HepG2 (cell line): Measurements from ENCODE around the gene MADD. TPM values are rescaled to one million over a fixed set of nuclear protein-coding genes. Genes with fewer than 3 reads are reported as not detected.

Experiments used
- CBX2 ChIP-seq, 2 experiments: fragments of 200-600 bp in 1 of 2; sonication (generic); formaldehyde crosslinking in 1 of 2; IDR thresholded peaks; 2 replicates each; pipeline versions ENCODE4 v1.7.0 to v1.8.1; 2018 to 2022; ENCODE audit warnings: low read depth in 2 of 2, low read length in 1 of 2, mild to moderate bottlenecking in 1 of 2, missing genetic modification reagents in 1 of 2
- FOXM1 ChIP-seq: sonication (generic); formaldehyde crosslinking; IDR thresholded peaks from 2 replicates; pipeline ENCODE4 v1.5.0; 2020; ENCODE audit warnings: missing genetic modification reagents
- GABPA ChIP-seq, 2 experiments: IDR thresholded peaks; 2 replicates each; pipeline ENCODE4 v1.6.1; 2011 to 2016; ENCODE audit warnings: low read depth in 2 of 2, low read length in 1 of 2, missing biosample characterization in 1 of 2, missing genetic modification characterization in 1 of 2
- KAT8 ChIP-seq: IDR thresholded peaks from 2 replicates; pipeline ENCODE4 v1.6.1; 2016; ENCODE audit warnings: missing genetic modification reagents, missing compliant biosample characterization
- KDM4B ChIP-seq: sonication (generic); formaldehyde crosslinking; IDR thresholded peaks from 2 replicates; pipeline ENCODE4 v1.4.0; 2020; ENCODE audit warnings: missing genetic modification reagents
- MXD4 ChIP-seq: IDR thresholded peaks from 2 replicates; pipeline ENCODE4 v1.6.1; 2016; ENCODE audit warnings: mild to moderate bottlenecking, missing biosample characterization, missing genetic modification reagents
- NR1H2 ChIP-seq: sonication (generic); formaldehyde crosslinking; IDR thresholded peaks from 2 replicates; pipeline ENCODE4 v1.8.1; 2022; ENCODE audit warnings: low read depth, missing genetic modification reagents, borderline replicate concordance
- SAP130 ChIP-seq: IDR thresholded peaks from 2 replicates; pipeline ENCODE4 v1.6.1; 2016; ENCODE audit warnings: low read depth
- SNAPC2 ChIP-seq: sonication (generic); formaldehyde crosslinking; IDR thresholded peaks from 2 replicates; pipeline ENCODE4 v1.8.1; 2022; ENCODE audit warnings: mild to moderate bottlenecking, missing genetic modification reagents
- TEAD3 ChIP-seq: optimal IDR thresholded peaks from 2 replicates; pipeline ENCODE3; 2016; ENCODE audit warnings: borderline replicate concordance
- TSC22D2 ChIP-seq: sonication (generic); formaldehyde crosslinking; IDR thresholded peaks from 2 replicates; pipeline ENCODE4 v1.5.1; 2020; ENCODE audit warnings: missing genetic modification reagents, mild to moderate bottlenecking, borderline replicate concordance
- YEATS4 ChIP-seq: sonication (generic); formaldehyde crosslinking; IDR thresholded peaks from 2 replicates; pipeline ENCODE4 v1.4.0; 2020; ENCODE audit warnings: missing genetic modification reagents, borderline replicate concordance
- ZFP36 ChIP-seq: fragments of 150-350 bp; IDR thresholded peaks from 2 replicates; pipeline ENCODE4 v1.6.1; 2018; ENCODE audit warnings: borderline replicate concordance, low read length, low read depth; ENCODE audit not compliant: partially characterized antibody
- ZNF138 ChIP-seq: sonication (generic); formaldehyde crosslinking; IDR thresholded peaks from 2 replicates; pipeline ENCODE4 v1.5.0; 2020; ENCODE audit warnings: mild to moderate bottlenecking, low read depth, missing genetic modification reagents
- ZNF354B ChIP-seq: sonication (generic); formaldehyde crosslinking; IDR thresholded peaks from 2 replicates; pipeline ENCODE4 v1.8.0; 2022; ENCODE audit warnings: mild to moderate bottlenecking, missing genetic modification reagents
- polyA plus RNA-seq, 8 experiments: library from polyadenylated mRNA; depleted of rRNA in 3 of 8; stranded (reverse) in 7 of 8; unstranded in 1 of 8; fragments of >200 nt; fragmentation: Illumina TruSeq in 4 of 8; extraction: Trizol in 4 of 8; gene quantifications; 2 replicates each; pipeline versions ENCODE4 v1.2.1 to v1.2.3, GENCODE V29; 2011 to 2016; ENCODE audit warnings: low read depth in 4 of 8, missing spikeins in 1 of 8, mixed read lengths in 1 of 8; ENCODE audit not compliant: insufficient read depth in 1 of 8
- total RNA-seq, 5 experiments: library from RNA; depleted of rRNA; stranded (reverse); fragments of >200 nt; fragmentation: Illumina TruSeq; extraction: Trizol; gene quantifications; 2 replicates each; pipeline ENCODE4 v1.2.3, GENCODE V29; 2016; ENCODE audit warnings: low read depth in 1 of 5
- TF ChIP-seq, protein P1 (sequence below): sonication (generic); formaldehyde crosslinking; conservative IDR thresholded peaks from 2 replicates; pipeline ENCODE4 v1.8.0; 2022; ENCODE audit warnings: mild to moderate bottlenecking, moderate library complexity, missing genetic modification reagents
- TF ChIP-seq, protein P2 (sequence below): sonication (generic); formaldehyde crosslinking; conservative IDR thresholded peaks from 2 replicates; pipeline ENCODE4 v1.8.0; 2022; ENCODE audit warnings: low read depth, missing genetic modification reagents
- TF ChIP-seq, protein P3 (sequence below): fragments of 450-650 bp; IDR thresholded peaks from 2 replicates; pipeline ENCODE4 v1.6.1; 2017
- TF ChIP-seq, protein P4 (sequence below): sonication (generic); formaldehyde crosslinking; IDR thresholded peaks from 2 replicates; pipeline ENCODE4 v1.4.0; 2020; ENCODE audit warnings: missing genetic modification reagents

MADD gene
- total and polyA plus RNA-seq, 2 of the 13 experiments (the other 11 are each of a cell fraction or from before 2014, with no cell fraction given): 18.0 to 29.2 TPM

DNA sequence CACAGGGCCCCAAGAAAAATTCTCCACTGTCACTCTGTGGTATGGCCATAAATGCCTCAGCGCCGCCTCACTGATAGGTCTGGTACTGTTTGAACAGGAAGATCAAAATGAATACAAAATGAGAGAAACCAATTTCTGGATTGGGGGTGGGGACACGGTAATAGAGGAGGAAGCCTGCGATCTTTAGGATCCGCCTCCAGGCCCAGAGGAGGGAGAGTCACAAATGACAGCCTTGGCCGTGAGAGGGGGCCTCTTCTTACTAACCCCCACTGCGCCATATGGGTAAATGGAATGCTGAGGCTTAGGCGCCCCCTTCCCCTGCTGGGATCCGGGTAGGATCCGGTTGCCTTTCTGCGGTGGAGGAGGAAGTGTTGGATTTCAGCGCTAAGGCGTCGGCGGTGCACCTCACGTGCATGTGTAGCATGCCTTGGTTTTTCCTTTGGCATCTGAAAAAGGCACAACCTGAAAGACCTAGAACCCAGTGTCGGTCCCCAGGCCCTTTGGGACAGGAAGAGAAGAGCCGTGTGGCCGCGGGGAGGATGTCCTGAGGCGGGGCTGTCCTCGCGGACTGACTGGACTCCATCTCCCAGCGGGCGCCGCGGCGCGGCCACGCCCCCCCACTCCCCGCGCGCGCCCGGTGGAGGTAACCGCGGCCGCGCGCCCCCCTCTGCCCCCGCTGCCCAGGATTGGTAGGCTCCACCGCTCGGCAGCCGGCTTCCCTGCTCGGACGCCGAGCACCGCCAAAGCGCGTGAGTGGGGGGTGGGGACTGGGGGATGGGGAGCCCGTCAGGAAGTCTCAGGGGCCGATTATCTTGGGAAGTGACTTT lies 718 bp upstream of the MADD start (continued):
- TF ChIP-seq NR1H2 (CRISPR knock-in tag): no peak
- TF ChIP-seq, protein P1, sequence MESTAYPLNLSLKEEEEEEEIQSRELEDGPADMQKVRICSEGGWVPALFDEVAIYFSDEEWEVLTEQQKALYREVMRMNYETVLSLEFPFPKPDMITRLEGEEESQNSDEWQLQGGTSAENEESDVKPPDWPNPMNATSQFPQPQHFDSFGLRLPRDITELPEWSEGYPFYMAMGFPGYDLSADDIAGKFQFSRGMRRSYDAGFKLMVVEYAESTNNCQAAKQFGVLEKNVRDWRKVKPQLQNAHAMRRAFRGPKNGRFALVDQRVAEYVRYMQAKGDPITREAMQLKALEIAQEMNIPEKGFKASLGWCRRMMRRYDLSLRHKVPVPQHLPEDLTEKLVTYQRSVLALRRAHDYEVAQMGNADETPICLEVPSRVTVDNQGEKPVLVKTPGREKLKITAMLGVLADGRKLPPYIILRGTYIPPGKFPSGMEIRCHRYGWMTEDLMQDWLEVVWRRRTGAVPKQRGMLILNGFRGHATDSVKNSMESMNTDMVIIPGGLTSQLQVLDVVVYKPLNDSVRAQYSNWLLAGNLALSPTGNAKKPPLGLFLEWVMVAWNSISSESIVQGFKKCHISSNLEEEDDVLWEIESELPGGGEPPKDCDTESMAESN (CRISPR knock-in tag): peak; percentile 27; the same call in 1 of the 2 replicates
- TF ChIP-seq, protein P2, sequence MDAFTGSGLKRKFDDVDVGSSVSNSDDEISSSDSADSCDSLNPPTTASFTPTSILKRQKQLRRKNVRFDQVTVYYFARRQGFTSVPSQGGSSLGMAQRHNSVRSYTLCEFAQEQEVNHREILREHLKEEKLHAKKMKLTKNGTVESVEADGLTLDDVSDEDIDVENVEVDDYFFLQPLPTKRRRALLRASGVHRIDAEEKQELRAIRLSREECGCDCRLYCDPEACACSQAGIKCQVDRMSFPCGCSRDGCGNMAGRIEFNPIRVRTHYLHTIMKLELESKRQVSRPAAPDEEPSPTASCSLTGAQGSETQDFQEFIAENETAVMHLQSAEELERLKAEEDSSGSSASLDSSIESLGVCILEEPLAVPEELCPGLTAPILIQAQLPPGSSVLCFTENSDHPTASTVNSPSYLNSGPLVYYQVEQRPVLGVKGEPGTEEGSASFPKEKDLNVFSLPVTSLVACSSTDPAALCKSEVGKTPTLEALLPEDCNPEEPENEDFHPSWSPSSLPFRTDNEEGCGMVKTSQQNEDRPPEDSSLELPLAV: no peak
- no peak for TF ChIP-seq CBX2 (IDR thresholded peaks at IDR 0.05; ENCODE audit: low read depth, low read length)
- TF ChIP-seq CBX2 (CRISPR knock-in tag; IDR thresholded peaks at IDR 0.05; ENCODE audit: low read depth): no peak
- TF ChIP-seq TEAD3 (CRISPR knock-in tag): peak; percentile 17
- TF ChIP-seq, protein P3, sequence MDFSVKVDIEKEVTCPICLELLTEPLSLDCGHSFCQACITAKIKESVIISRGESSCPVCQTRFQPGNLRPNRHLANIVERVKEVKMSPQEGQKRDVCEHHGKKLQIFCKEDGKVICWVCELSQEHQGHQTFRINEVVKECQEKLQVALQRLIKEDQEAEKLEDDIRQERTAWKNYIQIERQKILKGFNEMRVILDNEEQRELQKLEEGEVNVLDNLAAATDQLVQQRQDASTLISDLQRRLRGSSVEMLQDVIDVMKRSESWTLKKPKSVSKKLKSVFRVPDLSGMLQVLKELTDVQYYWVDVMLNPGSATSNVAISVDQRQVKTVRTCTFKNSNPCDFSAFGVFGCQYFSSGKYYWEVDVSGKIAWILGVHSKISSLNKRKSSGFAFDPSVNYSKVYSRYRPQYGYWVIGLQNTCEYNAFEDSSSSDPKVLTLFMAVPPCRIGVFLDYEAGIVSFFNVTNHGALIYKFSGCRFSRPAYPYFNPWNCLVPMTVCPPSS: no peak
- peak; percentile 34 for TF ChIP-seq GABPA (IDR thresholded peaks at IDR 0.05; ENCODE audit: low read depth, low read length)
- TF ChIP-seq GABPA (CRISPR knock-in tag; IDR thresholded peaks at IDR 0.05; ENCODE audit: low read depth): peak; percentile 78
- no peak for TF ChIP-seq ZNF138 (CRISPR knock-in tag)
- peak; percentile 29; the same call in 1 of the 2 replicates for TF ChIP-seq KAT8 (CRISPR knock-in tag)
- peak; percentile 85 for TF ChIP-seq SAP130 (CRISPR knock-in tag)
- TF ChIP-seq FOXM1 (CRISPR knock-in tag): no peak
- peak; percentile 18 for TF ChIP-seq YEATS4
- TF ChIP-seq, protein P4, sequence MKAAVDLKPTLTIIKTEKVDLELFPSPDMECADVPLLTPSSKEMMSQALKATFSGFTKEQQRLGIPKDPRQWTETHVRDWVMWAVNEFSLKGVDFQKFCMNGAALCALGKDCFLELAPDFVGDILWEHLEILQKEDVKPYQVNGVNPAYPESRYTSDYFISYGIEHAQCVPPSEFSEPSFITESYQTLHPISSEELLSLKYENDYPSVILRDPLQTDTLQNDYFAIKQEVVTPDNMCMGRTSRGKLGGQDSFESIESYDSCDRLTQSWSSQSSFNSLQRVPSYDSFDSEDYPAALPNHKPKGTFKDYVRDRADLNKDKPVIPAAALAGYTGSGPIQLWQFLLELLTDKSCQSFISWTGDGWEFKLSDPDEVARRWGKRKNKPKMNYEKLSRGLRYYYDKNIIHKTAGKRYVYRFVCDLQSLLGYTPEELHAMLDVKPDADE (CRISPR knock-in tag): no peak
- no peak for TF ChIP-seq ZFP36
- TF ChIP-seq SNAPC2 (CRISPR knock-in tag): peak; percentile 81; the same call in 1 of the 2 replicates
- TF ChIP-seq ZNF354B: no peak
- no peak for TF ChIP-seq KDM4B (CRISPR knock-in tag)
- no peak for TF ChIP-seq TSC22D2
- no peak; the same call in 1 of the 2 replicates for TF ChIP-seq MXD4 (CRISPR knock-in tag)
